ENCODE results near the gene EPHA4.

The EPHA4 gene

GRCh38 chr2:221423210-221423804 is 148.8 kb downstream of the EPHA4 start:
- no peaks in the 10 kb centered on the region for H3K9me3 ChIP-seq (ENCODE audit: insufficient read depth, low read depth, low read length)
- H3K9ac ChIP-seq (ENCODE audit: low read depth, low read length), result no peak overlapping the region
- H3K36me3 ChIP-seq (ENCODE audit: insufficient read depth, low read length), result peaks cover 51% of the 10 kb centered on the region; the same call in 1 of the 2 replicates
- H3K27ac ChIP-seq (ENCODE audit: low read depth, low read length), result no peak overlapping the region
- H3K4me1 ChIP-seq (ENCODE audit: insufficient read depth, low read length), result no peaks in the 10 kb centered on the region; the same call in 1 of the 2 replicates
- WGBS, result 94% methylated on average over 2 of the region's 3 CpGs
- H3K4me3 ChIP-seq (ENCODE audit: low read length), result no peak overlapping the region
- H3K27me3 ChIP-seq (ENCODE audit: insufficient read depth, low read length), result no peaks in the 10 kb centered on the region

- Histone ChIP-seq H3K9ac (ENCODE audit: low read depth, low read length) (no peak overlapping the region), H3K4me3 (ENCODE audit: low read length) (no peak overlapping the region), H3K27ac (ENCODE audit: low read depth, low read length) (no peak overlapping the region), H3K27me3 (ENCODE audit: insufficient read depth, low read length) (no peaks in the 10 kb centered on the region), H3K4me1 (ENCODE audit: insufficient read depth, low read length) (no peaks in the 10 kb centered on the region; the same call in 1 of the 2 replicates), H3K9me3 (ENCODE audit: insufficient read depth, low read depth, low read length) (no peaks in the 10 kb centered on the region), H3K36me3 (ENCODE audit: insufficient read depth, low read length) (peaks cover 47% of the 10 kb centered on the region; the same call in 1 of the 2 replicates)
- 83% methylated on average over 2 of the region's 4 CpGs for WGBS
Measured at GRCh38 chr2:221422516-221423209, 149.4 kb downstream of the EPHA4 start.

GRCh38 chr2:221420245-221420644 is 151.9 kb downstream of the EPHA4 start:
- 93% methylated on average over 7 of the region's 7 CpGs for WGBS
- no peak overlapping the region for H3K9ac ChIP-seq (ENCODE audit: low read depth, low read length)
- H3K36me3 ChIP-seq (ENCODE audit: insufficient read depth, low read length), result peaks cover 36% of the 10 kb centered on the region; the same call in 1 of the 2 replicates
- H3K9me3 ChIP-seq (ENCODE audit: insufficient read depth, low read depth, low read length), result no peaks in the 10 kb centered on the region
- H3K4me1 ChIP-seq (ENCODE audit: insufficient read depth, low read length), result no peaks in the 10 kb centered on the region
- no peak overlapping the region for H3K27ac ChIP-seq (ENCODE audit: low read depth, low read length)
- no peak overlapping the region for H3K4me3 ChIP-seq (ENCODE audit: low read length)
- no peaks in the 10 kb centered on the region for H3K27me3 ChIP-seq (ENCODE audit: insufficient read depth, low read length)

- Histone ChIP-seq H3K4me1 (ENCODE audit: insufficient read depth, low read length) (no peaks in the 10 kb centered on the region), H3K4me3 (ENCODE audit: low read length) (no peak overlapping the region), H3K36me3 (ENCODE audit: insufficient read depth, low read length) (peaks cover 12% of the 10 kb centered on the region; the same call in 1 of the 2 replicates), H3K9ac (ENCODE audit: low read depth, low read length) (no peak overlapping the region), H3K9me3 (ENCODE audit: insufficient read depth, low read depth, low read length) (0 out of 2 replicates have a peak, but pooled peaks cover 3% of the 10 kb centered on the region), H3K27me3 (ENCODE audit: insufficient read depth, low read length) (no peaks in the 10 kb centered on the region), H3K27ac (ENCODE audit: low read depth, low read length) (no peak overlapping the region)
- WGBS, result 98% methylated on average over 5 of the region's 5 CpGs
Measured at GRCh38 chr2:221415789-221416188, 156.3 kb downstream of the EPHA4 start.

GRCh38 chr2:221412978-221413377 is 159.1 kb downstream of the EPHA4 start:
- H3K4me1 ChIP-seq (ENCODE audit: insufficient read depth, low read length), result no peaks in the 10 kb centered on the region
- 0 out of 2 replicates have a peak, but pooled peaks cover 3% of the 10 kb centered on the region for H3K9me3 ChIP-seq (ENCODE audit: insufficient read depth, low read depth, low read length)
- 84% methylated on average over 1 of the region's 1 CpG for WGBS
- H3K4me3 ChIP-seq (ENCODE audit: low read length), result no peak overlapping the region
- no peak overlapping the region for H3K9ac ChIP-seq (ENCODE audit: low read depth, low read length)
- no peaks in the 10 kb centered on the region for H3K27me3 ChIP-seq (ENCODE audit: insufficient read depth, low read length)
- H3K36me3 ChIP-seq (ENCODE audit: insufficient read depth, low read length), result no peaks in the 10 kb centered on the region
- no peak overlapping the region for H3K27ac ChIP-seq (ENCODE audit: low read depth, low read length)

GRCh38 chr2:221410487-221410886 is 161.6 kb downstream of the EPHA4 start:
- no peaks in the 10 kb centered on the region for H3K27me3 ChIP-seq (ENCODE audit: insufficient read depth, low read length)
- no peaks in the 10 kb centered on the region for H3K4me1 ChIP-seq (ENCODE audit: insufficient read depth, low read length)
- H3K4me3 ChIP-seq (ENCODE audit: low read length), result no peak overlapping the region
- H3K27ac ChIP-seq (ENCODE audit: low read depth, low read length), result no peak overlapping the region
- 86% methylated on average over 4 of the region's 4 CpGs for WGBS
- H3K9me3 ChIP-seq (ENCODE audit: insufficient read depth, low read depth, low read length), result peaks cover 3% of the 10 kb centered on the region; the same call in 1 of the 2 replicates
- no peaks in the 10 kb centered on the region for H3K36me3 ChIP-seq (ENCODE audit: insufficient read depth, low read length)
- H3K9ac ChIP-seq (ENCODE audit: low read depth, low read length), result no peak overlapping the region

- H3K4me1 ChIP-seq (ENCODE audit: insufficient read depth, low read length), result no peaks in the 10 kb centered on the region
- 98% methylated on average over 5 of the region's 5 CpGs for WGBS
- no peaks in the 10 kb centered on the region for H3K36me3 ChIP-seq (ENCODE audit: insufficient read depth, low read length)
- H3K4me3 ChIP-seq (ENCODE audit: low read length), result no peak overlapping the region
- no peaks in the 10 kb centered on the region for H3K27me3 ChIP-seq (ENCODE audit: insufficient read depth, low read length)
- H3K27ac ChIP-seq (ENCODE audit: low read depth, low read length), result no peak overlapping the region
- peaks cover 3% of the 10 kb centered on the region; the same call in 1 of the 2 replicates for H3K9me3 ChIP-seq (ENCODE audit: insufficient read depth, low read depth, low read length)
- H3K9ac ChIP-seq (ENCODE audit: low read depth, low read length), result no peak overlapping the region
Measured at GRCh38 chr2:221407765-221408164, 164.3 kb downstream of the EPHA4 start.

- Histone ChIP-seq H3K4me1 (ENCODE audit: insufficient read depth, low read length) (no peaks in the 10 kb centered on the region), H3K9me3 (ENCODE audit: insufficient read depth, low read depth, low read length) (no peaks in the 10 kb centered on the region; the same call in 1 of the 2 replicates), H3K27me3 (ENCODE audit: insufficient read depth, low read length) (no peaks in the 10 kb centered on the region), H3K27ac (ENCODE audit: low read depth, low read length) (no peak overlapping the region), H3K36me3 (ENCODE audit: insufficient read depth, low read length) (no peaks in the 10 kb centered on the region), H3K9ac (ENCODE audit: low read depth, low read length) (no peak overlapping the region), H3K4me3 (ENCODE audit: low read length) (no peak overlapping the region)
Measured at GRCh38 chr2:221405521-221405920, 166.6 kb downstream of the EPHA4 start.

- Histone ChIP-seq H3K27me3 (ENCODE audit: insufficient read depth, low read length) (no peaks in the 10 kb centered on the region), H3K36me3 (ENCODE audit: insufficient read depth, low read length) (no peaks in the 10 kb centered on the region), H3K27ac (ENCODE audit: low read depth, low read length) (no peak overlapping the region), H3K9me3 (ENCODE audit: insufficient read depth, low read depth, low read length) (no peaks in the 10 kb centered on the region; the same call in 1 of the 2 replicates), H3K4me1 (ENCODE audit: insufficient read depth, low read length) (no peaks in the 10 kb centered on the region), H3K9ac (ENCODE audit: low read depth, low read length) (no peak overlapping the region), H3K4me3 (ENCODE audit: low read length) (no peak overlapping the region)
- WGBS, result 83% methylated on average over 1 of the region's 1 CpG
Measured at GRCh38 chr2:221402072-221402471, 170.0 kb downstream of the EPHA4 start.

- H3K36me3 ChIP-seq (ENCODE audit: insufficient read depth, low read length), result no peaks in the 10 kb centered on the region
- no peaks in the 10 kb centered on the region for H3K9me3 ChIP-seq (ENCODE audit: insufficient read depth, low read depth, low read length)
- no peak overlapping the region for H3K4me3 ChIP-seq (ENCODE audit: low read length)
- H3K27me3 ChIP-seq (ENCODE audit: insufficient read depth, low read length), result no peaks in the 10 kb centered on the region
- WGBS, result 93% methylated on average over 4 of the region's 4 CpGs
- no peak overlapping the region for H3K9ac ChIP-seq (ENCODE audit: low read depth, low read length)
- H3K27ac ChIP-seq (ENCODE audit: low read depth, low read length), result no peak overlapping the region
- H3K4me1 ChIP-seq (ENCODE audit: insufficient read depth, low read length), result no peaks in the 10 kb centered on the region
Measured at GRCh38 chr2:221400411-221400810, 171.7 kb downstream of the EPHA4 start.

- no peak overlapping the region for H3K9ac ChIP-seq (ENCODE audit: low read depth, low read length)
- no peaks in the 10 kb centered on the region for H3K9me3 ChIP-seq (ENCODE audit: insufficient read depth, low read depth, low read length)
- H3K4me3 ChIP-seq (ENCODE audit: low read length), result no peak overlapping the region
- no peaks in the 10 kb centered on the region for H3K27me3 ChIP-seq (ENCODE audit: insufficient read depth, low read length)
- H3K4me1 ChIP-seq (ENCODE audit: insufficient read depth, low read length), result no peaks in the 10 kb centered on the region
- no peaks in the 10 kb centered on the region for H3K36me3 ChIP-seq (ENCODE audit: insufficient read depth, low read length)
- 79% methylated on average over 4 of the region's 4 CpGs for WGBS
- no peak overlapping the region for H3K27ac ChIP-seq (ENCODE audit: low read depth, low read length)
Measured at GRCh38 chr2:221399183-221399582, 172.9 kb downstream of the EPHA4 start.

All from HUES64 (cell line).